ENCODE data around the gene GSTO1.

Gene GSTO1

DNA sequence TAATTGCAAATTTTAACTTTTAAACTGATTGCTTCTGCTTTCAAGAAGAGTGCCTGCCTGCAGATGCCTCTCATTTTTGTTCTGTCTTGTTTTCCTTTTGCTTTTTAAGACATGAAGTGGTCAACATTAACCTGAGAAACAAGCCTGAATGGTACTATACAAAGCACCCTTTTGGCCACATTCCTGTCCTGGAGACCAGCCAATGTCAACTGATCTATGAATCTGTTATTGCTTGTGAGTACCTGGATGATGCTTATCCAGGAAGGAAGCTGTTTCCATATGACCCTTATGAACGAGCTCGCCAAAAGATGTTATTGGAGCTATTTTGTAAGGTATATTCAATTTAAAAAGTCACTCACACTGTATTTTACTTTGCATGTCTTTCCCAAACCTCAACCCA, 23.1 kb downstream of the GSTO1 start:
- POLR2A ChIA-PET: no interaction called here
- no peak for DNase-seq (ENCODE audit: extremely low spot score)
- CTCF ChIA-PET: interaction anchor here (1.1 to 11.7 kb wide), 5 partner anchors 9 to 565 kb away, joined by 3 to 218 read pairs (median 16); no protein-coding TSS in a partner anchor
- no peak for TF ChIP-seq CTCF (IDR thresholded peaks at IDR 0.05; ENCODE audit: control extremely low read depth, extremely low read depth, low read depth, missing control alignments)

DNA sequence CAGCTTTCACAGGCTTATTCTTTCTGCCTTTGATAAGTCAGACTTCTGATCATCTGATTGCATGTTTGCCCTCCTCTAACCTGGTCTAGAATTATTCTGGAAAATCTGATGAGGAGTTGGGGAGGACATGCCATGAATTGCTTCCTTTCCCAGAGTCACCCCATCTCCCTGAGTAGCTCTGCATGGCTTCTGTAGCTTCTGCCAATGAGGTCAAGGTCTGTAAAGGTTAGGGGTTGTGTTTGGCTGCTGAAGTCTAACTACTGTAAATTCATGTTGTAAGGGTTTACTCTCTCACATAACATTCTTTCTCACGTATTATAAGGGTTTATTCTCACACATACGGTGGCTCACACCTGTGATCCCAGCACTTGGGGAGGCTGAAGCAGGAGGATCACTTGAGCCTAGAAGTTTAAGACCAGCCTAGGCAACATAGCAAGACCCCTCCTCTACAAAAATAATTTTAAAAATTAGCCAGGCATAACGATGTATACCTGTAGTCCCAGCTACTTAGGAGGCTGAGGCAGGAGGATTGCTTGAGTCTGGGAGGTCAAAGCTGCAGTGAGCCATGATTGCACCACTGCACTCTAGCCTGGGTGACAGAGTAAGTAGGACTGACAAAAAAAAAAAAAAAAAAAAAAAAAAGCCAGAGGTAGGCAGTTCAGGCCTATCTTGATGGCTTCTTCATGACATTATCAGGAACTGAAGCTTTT, 25.0 kb downstream of the GSTO1 start:
- TF ChIP-seq CTCF (IDR thresholded peaks at IDR 0.05; ENCODE audit: control extremely low read depth, extremely low read depth, low read depth, missing control alignments): no peak
- ChIA-PET POLR2A (interaction anchor here (0.6 kb wide), 2 partner anchors 8 to 43 kb away, joined by 6 to 7 read pairs; no protein-coding TSS in a partner anchor), CTCF (interaction anchor here (1.0 to 11.7 kb wide), 8 partner anchors 13 to 74 kb away, joined by 3 to 218 read pairs (median 3); partner anchors contain the start of genes CFAP58 and ITPRIP)
- no peak for DNase-seq (ENCODE audit: extremely low spot score)

- no peak for DNase-seq (ENCODE audit: extremely low spot score)
- no peak for TF ChIP-seq CTCF (IDR thresholded peaks at IDR 0.05; ENCODE audit: control extremely low read depth, extremely low read depth, low read depth, missing control alignments)
- POLR2A ChIA-PET: no interaction called here
These were observed 27.0 kb downstream of the GSTO1 start for GRCh38 chr10:104281694-104282093.

GRCh38 chr10:104284846-104285245, 30.2 kb downstream of the GSTO1 start:
- ChIA-PET CTCF (interaction anchor here (1.4 to 6.5 kb wide), 4 partner anchors 10 to 69 kb away, joined by 3 to 49 read pairs (median 4); partner anchors contain the start of gene CFAP58), POLR2A (no interaction called here)
- no peak for DNase-seq (ENCODE audit: extremely low spot score)
- no peak for TF ChIP-seq CTCF (IDR thresholded peaks at IDR 0.05; ENCODE audit: control extremely low read depth, extremely low read depth, low read depth, missing control alignments)

More at GRCh38 chr10:104281694-104282093, 27.0 kb downstream of the GSTO1 start:
- CTCF ChIA-PET: interaction anchor here (6.5 to 11.7 kb wide), 2 partner anchors 7 to 11 kb away, joined by 49 to 218 read pairs; no protein-coding TSS in a partner anchor

DNA sequence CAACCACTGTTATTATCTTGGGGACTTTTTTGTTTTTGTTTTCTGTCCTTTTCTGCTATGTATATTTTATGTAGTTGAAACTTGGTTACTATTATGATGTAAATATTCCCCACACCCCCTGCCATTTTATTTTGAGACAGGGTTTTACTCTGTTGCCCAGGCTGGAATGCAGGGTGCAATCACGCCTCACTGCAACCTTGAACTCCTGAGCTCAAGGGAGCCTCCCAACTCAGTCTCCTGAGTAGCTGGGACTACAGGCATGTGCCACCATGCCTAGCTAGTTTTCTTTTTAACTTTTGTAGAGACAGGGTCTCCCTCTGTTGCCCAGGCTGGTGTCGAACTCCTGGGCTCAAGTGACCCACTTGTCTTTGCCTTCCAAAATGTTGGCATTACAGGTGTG, 32.2 kb downstream of the GSTO1 start:
- TF ChIP-seq CTCF (IDR thresholded peaks at IDR 0.05; ENCODE audit: control extremely low read depth, extremely low read depth, low read depth, missing control alignments): no peak
- DNase-seq (ENCODE audit: extremely low spot score): no peak
- ChIA-PET CTCF (interaction anchor here (1.0 to 6.5 kb wide), 5 partner anchors 12 to 327 kb away, joined by 3 to 49 read pairs (median 3); no protein-coding TSS in a partner anchor), POLR2A (no interaction called here)

DNA sequence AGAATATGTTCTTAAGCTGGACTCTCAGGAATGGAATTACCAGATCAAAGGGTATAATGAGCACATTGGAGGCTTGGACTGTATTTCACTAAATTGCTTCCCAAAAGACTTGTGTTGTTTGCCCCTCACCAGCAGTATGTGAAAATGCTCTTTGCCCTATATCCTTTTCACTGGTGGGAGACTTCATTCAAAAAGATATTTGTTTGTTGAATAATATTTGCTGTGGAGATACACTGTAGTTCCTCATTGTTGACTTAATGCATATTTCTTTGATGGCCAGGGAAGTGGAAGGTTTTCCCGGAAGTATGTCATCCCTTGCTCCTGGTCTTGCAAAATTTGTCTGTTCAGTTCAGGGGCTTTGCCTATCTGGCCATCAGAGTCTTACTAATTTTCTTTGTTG, 33.7 kb downstream of the GSTO1 start:
- CTCF ChIA-PET: interaction anchor here (3.3 to 9.8 kb wide), 4 partner anchors 10 to 61 kb away, joined by 9 to 240 read pairs (median 134); partner anchors contain the start of gene CFAP58

More for the DNA sequence above, 33.7 kb downstream of the GSTO1 start:
- no peak for DNase-seq (ENCODE audit: extremely low spot score)
- POLR2A ChIA-PET: no interaction called here
- TF ChIP-seq CTCF (IDR thresholded peaks at IDR 0.05; ENCODE audit: control extremely low read depth, extremely low read depth, low read depth, missing control alignments): no peak

All from GM10248 (cell line).